HG03439 (cell line): ENCODE data around the gene SH3GLB1.
"Not testable (repeated sequence)": the region's sequence is repeated elsewhere in the genome, so short reads cannot be mapped to it uniquely, and the experiment has no call there.

ENCODE experiments used
- ATAC-seq: cut with Tn5 transposase; IDR thresholded peaks from one replicate; pipeline ENCODE4 v1.9.1; 2021; ENCODE audit warnings: mild to moderate bottlenecking, moderate library complexity; ENCODE audit not compliant: unreplicated experiment

SH3GLB1 gene

GRCh38 chr1:86704458-86704971 is at the start of gene SH3GLB1:
Gene SH3GLB1 (plus strand): TSS chr1:86704576. CDS start chr1:86704900, 324 bp downstream.
- peak; percentile 89 for ATAC-seq

GRCh38 chr1:86658381-86658780 is 46.0 kb upstream of the SH3GLB1 start:
- not testable (repeated sequence) for ATAC-seq

- no peak for ATAC-seq
Measured at GRCh38 chr1:86666368-86666767, 38.0 kb upstream of the SH3GLB1 start.

GRCh38 chr1:86687595-86687994 is 16.8 kb upstream of the SH3GLB1 start:
- ATAC-seq: no peak

- ATAC-seq: no peak
Measured at GRCh38 chr1:86692641-86693040, 11.7 kb upstream of the SH3GLB1 start.

GRCh38 chr1:86695400-86695799 is 9.0 kb upstream of the SH3GLB1 start:
- no peak for ATAC-seq

GRCh38 chr1:86696522-86696921 is 7.9 kb upstream of the SH3GLB1 start:
- no peak for ATAC-seq

GRCh38 chr1:86699186-86699585 is 5.2 kb upstream of the SH3GLB1 start:
- no peak for ATAC-seq

- no peak for ATAC-seq
Measured at GRCh38 chr1:86701731-86702130, 2.6 kb upstream of the SH3GLB1 start.

- not testable (repeated sequence) for ATAC-seq
Measured at GRCh38 chr1:86702954-86703494, 1.4 kb upstream of the SH3GLB1 start.

GRCh38 chr1:86703696-86704457 is 499 bp upstream of the SH3GLB1 start:
- peak; percentile 40 for ATAC-seq

GRCh38 chr1:86704972-86705664 is 742 bp downstream of the SH3GLB1 start:
- ATAC-seq: peak; percentile 30

GRCh38 chr1:86705665-86705985 is 1.2 kb downstream of the SH3GLB1 start:
- ATAC-seq: no peak

- ATAC-seq: no peak
Measured at GRCh38 chr1:86706018-86706635, 1.8 kb downstream of the SH3GLB1 start.

GRCh38 chr1:86708920-86709319 is 4.5 kb downstream of the SH3GLB1 start:
- ATAC-seq: no peak

- no peak for ATAC-seq
Measured at GRCh38 chr1:86712088-86712860, 7.9 kb downstream of the SH3GLB1 start.

GRCh38 chr1:86713477-86713876 is 9.1 kb downstream of the SH3GLB1 start:
- no peak for ATAC-seq

GRCh38 chr1:86714159-86714558 is 9.8 kb downstream of the SH3GLB1 start:
- no peak for ATAC-seq

- no peak for ATAC-seq
Measured at GRCh38 chr1:86714561-86715244, 10.3 kb downstream of the SH3GLB1 start.

GRCh38 chr1:86718786-86719185 is 14.4 kb downstream of the SH3GLB1 start:
- ATAC-seq: no peak
